ENCODE results near the gene GSDMA.

- TF ChIP-seq TAF1 (IDR thresholded peaks at IDR 0.05; ENCODE audit: borderline replicate concordance, low read depth, low read length) (no peak), GABPA (IDR thresholded peaks at IDR 0.05; ENCODE audit: low read depth) (no peak), MAX (IDR thresholded peaks at IDR 0.05; ENCODE audit: low read depth, low read length) (no peak), JUNB (IDR thresholded peaks at IDR 0.05) (no peak), ZBTB40 (IDR thresholded peaks at IDR 0.05; ENCODE audit: borderline replicate concordance) (no peak), SP1 (IDR thresholded peaks at IDR 0.05; ENCODE audit: low read depth, low read length) (no peak), CBX5 (IDR thresholded peaks at IDR 0.05; ENCODE audit: low read depth) (no peak), EZH2 (IDR thresholded peaks at IDR 0.05; ENCODE audit: borderline replicate concordance, control insufficient read depth, low read depth, low read length) (no peak), CTCF (IDR thresholded peaks at IDR 0.05 in 2 of 3, conservative IDR thresholded peaks at IDR 0.05 in 1 of 3; ENCODE audit: control insufficient read depth in 2 of 3, extremely low read depth in 1 of 3, insufficient read depth in 1 of 3, low read depth in 3 of 3, low read length in 3 of 3) (no peak), NFXL1 (IDR thresholded peaks at IDR 0.05; ENCODE audit: borderline replicate concordance) (no peak)
Observed at GRCh38 chr17:39929646-39930407, 33.0 kb upstream of the GSDMA start.

All from GM12878 (cell line).